ENCODE data around the gene NCF4. TPM values are rescaled to one million over a fixed set of nuclear protein-coding genes. Genes with fewer than 3 reads are reported as not detected.

Gene NCF4
- total RNA-seq, 4 donors from 2014 or later: 3.7 to 16.9 (median 7.0) TPM

- H3K4me1 ChIP-seq: no peaks in the 10 kb centered on the region
- no peaks in the 10 kb centered on the region for H3K36me3 ChIP-seq
- WGBS, 2 donors: 85 to 94% methylated on average over 3 of the region's 3 CpGs
- no peak for DNase-seq
- H3K27ac ChIP-seq: no peak overlapping the region
- no peak overlapping the region for H3K4me3 ChIP-seq (replicated peaks in 1 of 3)
- no peaks in the 10 kb centered on the region for H3K9me3 ChIP-seq
- H3K27me3 ChIP-seq: no peaks in the 10 kb centered on the region
- TF ChIP-seq CTCF (IDR thresholded peaks at IDR 0.05) (no peak), POLR2A (IDR thresholded peaks at IDR 0.05) (no peak)
- intact Hi-C loops (cut with DNase I): loop anchor here (5.0 kb wide), 2 partner anchors 122 to 308 kb away; no protein-coding TSS in a partner anchor
These were observed 5.3 kb upstream of the NCF4 start for GRCh38 chr22:36855478-36855877.

GRCh38 chr22:36856121-36856791 lies 4.5 kb upstream of the NCF4 start:
- intact Hi-C loops (cut with DNase I): loop anchor here (5.0 kb wide), 2 partner anchors 121 to 309 kb away; no protein-coding TSS in a partner anchor
- Histone ChIP-seq H3K9me3 (no peaks in the 10 kb centered on the region), H3K27ac (no peak overlapping the region)

GRCh38 chr22:36856792-36857135 lies 4.0 kb upstream of the NCF4 start:
- no peak overlapping the region for H3K4me3 ChIP-seq (replicated peaks in 1 of 3)
- no peak for DNase-seq
- H3K27ac ChIP-seq: no peak overlapping the region
- TF ChIP-seq CTCF (IDR thresholded peaks at IDR 0.05): no peak
- no peak for TF ChIP-seq POLR2A (IDR thresholded peaks at IDR 0.05)
- H3K4me1 ChIP-seq: no peaks in the 10 kb centered on the region
- no peaks in the 10 kb centered on the region for H3K9me3 ChIP-seq
- no peaks in the 10 kb centered on the region for H3K36me3 ChIP-seq
- no peaks in the 10 kb centered on the region for H3K27me3 ChIP-seq
- intact Hi-C loops (cut with DNase I): loop anchor here (5.0 kb wide), 2 partner anchors 121 to 309 kb away; no protein-coding TSS in a partner anchor
- WGBS, 2 donors: 77 to 84% methylated on average over 8 of the region's 8 CpGs

More at GRCh38 chr22:36856121-36856791, 4.5 kb upstream of the NCF4 start:
- no peaks in the 10 kb centered on the region for H3K4me1 ChIP-seq
- no peaks in the 10 kb centered on the region for H3K27me3 ChIP-seq
- WGBS, 2 donors: 9 to 11% methylated on average over 27 to 29 of the region's 30 CpGs
- no peaks in the 10 kb centered on the region for H3K36me3 ChIP-seq
- no peak overlapping the region for H3K4me3 ChIP-seq (replicated peaks in 1 of 3)
- peak; percentile 85 to 92 for DNase-seq
- TF ChIP-seq CTCF (IDR thresholded peaks at IDR 0.05) (peak; percentile 99 to 100 (median 100)), POLR2A (IDR thresholded peaks at IDR 0.05) (no peak)

- 65 to 72% methylated on average over 9 of the region's 9 CpGs for WGBS, 2 donors
- Histone ChIP-seq H3K4me3 (replicated peaks in 1 of 3) (no peak overlapping the region), H3K9me3 (no peaks in the 10 kb centered on the region), H3K27ac (no peak overlapping the region), H3K27me3 (no peaks in the 10 kb centered on the region), H3K36me3 (no peaks in the 10 kb centered on the region), H3K4me1 (no peaks in the 10 kb centered on the region)
- no peak for DNase-seq
- no peak for TF ChIP-seq CTCF (IDR thresholded peaks at IDR 0.05)
- TF ChIP-seq POLR2A (IDR thresholded peaks at IDR 0.05): no peak
- intact Hi-C loops (cut with DNase I): loop anchor here (5.0 kb wide), 2 partner anchors 119 to 311 kb away; no protein-coding TSS in a partner anchor
These were observed 2.6 kb upstream of the NCF4 start for GRCh38 chr22:36858156-36858555.

- intact Hi-C loops (cut with DNase I): loop anchor here (5.0 kb wide), 2 partner anchors 118 to 312 kb away; no protein-coding TSS in a partner anchor
- H3K4me3 ChIP-seq (replicated peaks in 1 of 3): no peak overlapping the region
- H3K27ac ChIP-seq: no peak overlapping the region
- TF ChIP-seq POLR2A (IDR thresholded peaks at IDR 0.05) (no peak), CTCF (IDR thresholded peaks at IDR 0.05) (no peak)
- H3K36me3 ChIP-seq: no peaks in the 10 kb centered on the region
- no peaks in the 10 kb centered on the region for H3K4me1 ChIP-seq
- no peaks in the 10 kb centered on the region for H3K27me3 ChIP-seq
- no peaks in the 10 kb centered on the region for H3K9me3 ChIP-seq
- 98 to 100% methylated on average over 2 of the region's 2 CpGs for WGBS, 2 donors
- DNase-seq: no peak
These were observed 1.8 kb upstream of the NCF4 start for GRCh38 chr22:36858966-36859365.

Measured in thyroid gland (tissue), 4 donors.